Endodermal cell (in vitro differentiated cells): ENCODE data around the gene ITGA2. TPM values are rescaled to one million over a fixed set of nuclear protein-coding genes. Genes with fewer than 3 reads are reported as not detected.
"Not testable (repeated sequence)": the region's sequence is repeated elsewhere in the genome, so short reads cannot be mapped to it uniquely, and the experiment has no call there.

Experiments
- DNase-seq: peaks from one replicate; pipeline ENCODE4 v3.0.0-alpha.2; 2017
- H3K27ac ChIP-seq: 2 replicates; pipeline ENCODE4 v1.5.1; 2013; ENCODE audit warnings: mild to moderate bottlenecking, low read depth, low read length, moderate library complexity
- H3K27me3 ChIP-seq: 2 replicates; pipeline ENCODE4 v1.6.1; 2013; ENCODE audit warnings: mild to moderate bottlenecking, low read length, moderate library complexity; ENCODE audit not compliant: insufficient read depth, control insufficient read depth, poor library complexity, severe bottlenecking
- H3K36me3 ChIP-seq: 2 replicates; pipeline ENCODE4 v1.7.0; 2013; ENCODE audit warnings: mild to moderate bottlenecking, low read length, moderate library complexity; ENCODE audit not compliant: control insufficient read depth, insufficient read depth
- H3K4me1 ChIP-seq: one replicate; pipeline ENCODE4 v1.7.0; 2013; ENCODE audit warnings: low read length; ENCODE audit not compliant: control insufficient read depth, insufficient read depth
- H3K4me3 ChIP-seq: 2 replicates; pipeline ENCODE4 v1.5.1; 2013; ENCODE audit warnings: mild to moderate bottlenecking, low read length, moderate library complexity
- H3K9ac ChIP-seq: 2 replicates; pipeline ENCODE4 v1.6.1; 2013; ENCODE audit warnings: mild to moderate bottlenecking, low read length, moderate library complexity; ENCODE audit not compliant: poor library complexity, severe bottlenecking; ENCODE audit errors: extremely low read depth
- H3K9me3 ChIP-seq: 2 replicates; pipeline ENCODE4 v1.6.1; 2013; ENCODE audit warnings: mild to moderate bottlenecking, low read length, moderate library complexity; ENCODE audit not compliant: control insufficient read depth
- H3K27ac Mint-ChIP-seq: 2 replicates; pipeline ENCODE4 v1.8.0; 2020; ENCODE audit warnings: mixed read lengths
- H3K27me3 Mint-ChIP-seq: 2 replicates; pipeline ENCODE4 v1.8.0; 2021; ENCODE audit warnings: mild to moderate bottlenecking, mixed read lengths; ENCODE audit not compliant: insufficient read depth
- H3K36me3 Mint-ChIP-seq: 2 replicates; pipeline ENCODE4 v1.8.0; 2020; ENCODE audit warnings: low read depth, mixed read lengths
- H3K4me1 Mint-ChIP-seq: 2 replicates; pipeline ENCODE4 v1.8.0; 2020; ENCODE audit warnings: mixed read lengths
- H3K4me3 Mint-ChIP-seq: 2 replicates; pipeline ENCODE4 v1.8.0; 2020; ENCODE audit warnings: mild to moderate bottlenecking, moderate library complexity, mixed read lengths
- H3K9me3 Mint-ChIP-seq: 2 replicates; pipeline ENCODE4 v1.8.0; 2020; ENCODE audit warnings: mild to moderate bottlenecking, mixed read lengths
- CTCF ChIP-seq: fragments of 200-600 bp; sonication (generic); conservative IDR thresholded peaks from 2 replicates; pipeline ENCODE4 v1.5.0; 2021; ENCODE audit warnings: antibody characterized with exemption, mild to moderate bottlenecking
- WGBS, 2 experiments: methylation state at CpG; one replicate each; pipeline versions ENCODE4 v1.1.5 to v1.1.7; 2013; ENCODE audit warnings: missing lambda C conversion rate in 2 of 2, mixed read lengths in 1 of 2; ENCODE audit not compliant: insufficient coverage in 1 of 2, insufficient read length in 1 of 2; 5-methylcytosine and 5-hydroxymethylcytosine counted together
- total RNA-seq, 2 donors: library from RNA; stranded (reverse); fragmentation: NEBNext Ultra II Directional in 1 of 2; extraction: Animal tissue kit (Norgen Biotek cat#: 25700) in 1 of 2; gene quantifications; 2 replicates in 1 of 2; 3 replicates in 1 of 2; pipeline ENCODE4 v1.2.1, GENCODE V29; 2021

Gene ITGA2
- total RNA-seq, 2 donors from 2014 or later, result 1.3 to 4.0 TPM

- TF ChIP-seq CTCF, result no peak
- Histone ChIP-seq H3K36me3 (peaks cover 10% of the 10 kb centered on the region), H3K9me3 (no peaks in the 10 kb centered on the region), H3K27me3 (no peaks in the 10 kb centered on the region), H3K4me1 (peaks cover 3% of the 10 kb centered on the region), H3K27ac (no peak overlapping the region), H3K9ac (peak overlapping the region; percentile 44), H3K4me3 (peak overlapping the region; percentile 82)
- H3K4me1 Mint-ChIP-seq, result peaks cover 7% of the 10 kb centered on the region
- DNase-seq, result peak; percentile 48
- WGBS, 2 experiments, result 28 to 32% methylated on average over 6 of the region's 6 CpGs
- H3K4me3 Mint-ChIP-seq, result peak overlapping the region; percentile 79
- peaks cover 9% of the 10 kb centered on the region for H3K36me3 Mint-ChIP-seq
- H3K27me3 Mint-ChIP-seq, result peaks cover 3% of the 10 kb centered on the region
- H3K9me3 Mint-ChIP-seq, result no peaks in the 10 kb centered on the region
- peak overlapping the region; percentile 91 for H3K27ac Mint-ChIP-seq
Observed at GRCh38 chr5:53110156-53110555, 121.0 kb downstream of the ITGA2 start.

- no CpG with 5 or more reads among the region's 1 CpG for WGBS, 2 experiments
Observed at GRCh38 chr5:53111139-53111538, 122.0 kb downstream of the ITGA2 start.

GRCh38 chr5:53112307-53112706 lies 123.2 kb downstream of the ITGA2 start:
- not testable (repeated sequence) for H3K9ac ChIP-seq, H3K4me3 Mint-ChIP-seq, H3K27me3 Mint-ChIP-seq, H3K27me3 ChIP-seq, H3K4me1 Mint-ChIP-seq, H3K4me3 ChIP-seq, H3K9me3 Mint-ChIP-seq, H3K36me3 Mint-ChIP-seq, H3K27ac Mint-ChIP-seq, H3K36me3 ChIP-seq, H3K9me3 ChIP-seq, H3K27ac ChIP-seq, DNase-seq, H3K4me1 ChIP-seq
- WGBS, 2 experiments, result 92% methylated on average over 3 to 6 of the region's 6 CpGs

More at GRCh38 chr5:53111139-53111538, 122.0 kb downstream of the ITGA2 start:
- H3K9me3 ChIP-seq, result no peaks in the 10 kb centered on the region
- peaks cover 3% of the 10 kb centered on the region for H3K36me3 Mint-ChIP-seq
- peaks cover 3% of the 10 kb centered on the region for H3K4me1 ChIP-seq
- H3K27ac Mint-ChIP-seq, result no peak overlapping the region
- H3K9ac ChIP-seq, result no peak overlapping the region
- no peaks in the 10 kb centered on the region for H3K9me3 Mint-ChIP-seq
- peaks cover 9% of the 10 kb centered on the region for H3K36me3 ChIP-seq
- no peak for DNase-seq
- peak overlapping the region; percentile 82 for H3K4me3 ChIP-seq
- H3K27ac ChIP-seq, result no peak overlapping the region
- peaks cover 3% of the 10 kb centered on the region for H3K27me3 Mint-ChIP-seq
- no peak overlapping the region for H3K4me3 Mint-ChIP-seq
- H3K27me3 ChIP-seq, result no peaks in the 10 kb centered on the region
- peaks cover 7% of the 10 kb centered on the region for H3K4me1 Mint-ChIP-seq
- TF ChIP-seq CTCF, result no peak

GRCh38 chr5:53112909-53113308 lies 123.8 kb downstream of the ITGA2 start:
- H3K4me3 Mint-ChIP-seq, result no peak overlapping the region
- Histone ChIP-seq H3K27ac (no peak overlapping the region), H3K4me1 (peaks cover 3% of the 10 kb centered on the region), H3K9ac (no peak overlapping the region), H3K36me3 (no peaks in the 10 kb centered on the region), H3K9me3 (no peaks in the 10 kb centered on the region), H3K27me3 (no peaks in the 10 kb centered on the region), H3K4me3 (no peak overlapping the region)
- H3K36me3 Mint-ChIP-seq, result no peaks in the 10 kb centered on the region
- H3K9me3 Mint-ChIP-seq, result no peaks in the 10 kb centered on the region
- no peak for TF ChIP-seq CTCF
- peaks cover 3% of the 10 kb centered on the region for H3K27me3 Mint-ChIP-seq
- H3K4me1 Mint-ChIP-seq, result peaks cover 7% of the 10 kb centered on the region
- DNase-seq, result no peak
- WGBS, 2 experiments, result 92 to 98% methylated on average over 1 to 3 of the region's 3 CpGs
- no peak overlapping the region for H3K27ac Mint-ChIP-seq
